ENCODE measurements around the gene MAPK8IP1.

The MAPK8IP1 gene

GRCh38 chr11:45859661-45860140 lies 25.8 kb upstream of the MAPK8IP1 start:
- no peak for DNase-seq (ENCODE audit: low read depth in 2 of 2)

- no peak for DNase-seq (ENCODE audit: low read depth in 2 of 2)
Measured at GRCh38 chr11:45860348-45860747, 25.1 kb upstream of the MAPK8IP1 start.

GRCh38 chr11:45860764-45861510 lies 24.5 kb upstream of the MAPK8IP1 start:
- no peak for DNase-seq (ENCODE audit: low read depth in 2 of 2)

- no peak for DNase-seq (ENCODE audit: low read depth in 2 of 2)
Measured at GRCh38 chr11:45864041-45864440, 21.4 kb upstream of the MAPK8IP1 start.

- no peak for DNase-seq (ENCODE audit: low read depth in 2 of 2)
Measured at GRCh38 chr11:45869551-45869950, 15.9 kb upstream of the MAPK8IP1 start.

GRCh38 chr11:45870706-45871105 lies 14.7 kb upstream of the MAPK8IP1 start:
- DNase-seq (ENCODE audit: low read depth in 2 of 2), result no peak

GRCh38 chr11:45871638-45872037 lies 13.8 kb upstream of the MAPK8IP1 start:
- DNase-seq (ENCODE audit: low read depth in 2 of 2), result no peak

GRCh38 chr11:45872651-45873356 lies 12.6 kb upstream of the MAPK8IP1 start:
- DNase-seq (ENCODE audit: low read depth in 2 of 2), result no peak

- no peak for DNase-seq (ENCODE audit: low read depth in 2 of 2)
Measured at GRCh38 chr11:45876401-45876800, 9.1 kb upstream of the MAPK8IP1 start.

GRCh38 chr11:45877221-45877620 lies 8.2 kb upstream of the MAPK8IP1 start:
- no peak for DNase-seq (ENCODE audit: low read depth in 2 of 2)

GRCh38 chr11:45877845-45878244 lies 7.6 kb upstream of the MAPK8IP1 start:
- DNase-seq (ENCODE audit: low read depth in 2 of 2), result no peak

- no peak for DNase-seq (ENCODE audit: low read depth in 2 of 2)
Measured at GRCh38 chr11:45879803-45880686, 5.4 kb upstream of the MAPK8IP1 start.

- no peak for DNase-seq (ENCODE audit: low read depth in 2 of 2)
Measured at GRCh38 chr11:45880772-45881570, 4.5 kb upstream of the MAPK8IP1 start.

GRCh38 chr11:45881708-45882368 lies 3.6 kb upstream of the MAPK8IP1 start:
- DNase-seq (ENCODE audit: low read depth in 2 of 2), result no peak

- no peak for DNase-seq (ENCODE audit: low read depth in 2 of 2)
Measured at GRCh38 chr11:45884596-45885185, 760 bp upstream of the MAPK8IP1 start.

GRCh38 chr11:45885921-45886721 lies 670 bp downstream of the MAPK8IP1 start:
- no peak for DNase-seq (ENCODE audit: low read depth in 2 of 2)

- no peak for DNase-seq (ENCODE audit: low read depth in 2 of 2)
Measured at GRCh38 chr11:45886816-45887520, 1.5 kb downstream of the MAPK8IP1 start.

GRCh38 chr11:45887587-45887986 lies 2.1 kb downstream of the MAPK8IP1 start:
- DNase-seq (ENCODE audit: low read depth in 2 of 2), result no peak

GRCh38 chr11:45889555-45889954 lies 4.1 kb downstream of the MAPK8IP1 start:
- DNase-seq (ENCODE audit: low read depth in 2 of 2), result no peak

Measured in stimulated activated CD4-positive, alpha-beta T cell treated with anti-CD3 and anti-CD28 coated beads, Interleukin-1b, Interleukin-23, amount 100 ng/mL, for 1 hour (primary cell).